HUES48 (cell line): ENCODE measurements around the gene ARAP2.

Source experiments
- H3K27ac ChIP-seq: one replicate; pipeline ENCODE4 v1.7.0; 2013; ENCODE audit warnings: low read depth, low read length, inconsistent platforms
- H3K27me3 ChIP-seq: 2 replicates; pipeline ENCODE4 v1.6.1; 2013; ENCODE audit warnings: mild to moderate bottlenecking, low read length; ENCODE audit not compliant: control insufficient read depth, insufficient read depth
- H3K36me3 ChIP-seq: 2 replicates; pipeline ENCODE4 v1.6.1; 2013; ENCODE audit warnings: low read length; ENCODE audit not compliant: control insufficient read depth, insufficient read depth
- H3K4me1 ChIP-seq: 2 replicates; pipeline ENCODE4 v1.6.1; 2013; ENCODE audit warnings: mild to moderate bottlenecking, low read length; ENCODE audit not compliant: control insufficient read depth, insufficient read depth
- H3K4me3 ChIP-seq: 2 replicates; pipeline ENCODE4 v1.5.1; 2013; ENCODE audit warnings: mild to moderate bottlenecking, low read depth, low read length
- H3K9ac ChIP-seq: 2 replicates; pipeline ENCODE4 v1.6.1; 2013; ENCODE audit warnings: mild to moderate bottlenecking, low read depth, low read length, moderate library complexity
- H3K9me3 ChIP-seq: 2 replicates; pipeline ENCODE4 v1.6.1; 2013; ENCODE audit warnings: low read length; ENCODE audit not compliant: control insufficient read depth, insufficient read depth

The ARAP2 gene

GRCh38 chr4:36260731-36261130, 16.4 kb upstream of the ARAP2 start:
- no peak overlapping the region for H3K4me3 ChIP-seq
- H3K36me3 ChIP-seq = no peaks in the 10 kb centered on the region
- H3K4me1 ChIP-seq = peaks cover 17% of the 10 kb centered on the region
- no peak overlapping the region for H3K27ac ChIP-seq
- H3K9ac ChIP-seq = no peak overlapping the region
- no peaks in the 10 kb centered on the region for H3K9me3 ChIP-seq
- H3K27me3 ChIP-seq = no peaks in the 10 kb centered on the region

GRCh38 chr4:36256398-36256891, 12.1 kb upstream of the ARAP2 start:
- H3K36me3 ChIP-seq = no peaks in the 10 kb centered on the region
- no peak overlapping the region for H3K9ac ChIP-seq
- 0 out of 2 replicates have a peak, but pooled peaks cover 3% of the 10 kb centered on the region for H3K4me1 ChIP-seq
- H3K4me3 ChIP-seq = no peak overlapping the region
- no peak overlapping the region for H3K27ac ChIP-seq
- no peaks in the 10 kb centered on the region for H3K27me3 ChIP-seq
- no peaks in the 10 kb centered on the region for H3K9me3 ChIP-seq

- Histone ChIP-seq H3K36me3 (no peaks in the 10 kb centered on the region), H3K9me3 (no peaks in the 10 kb centered on the region), H3K27ac (no peak overlapping the region), H3K4me3 (no peak overlapping the region), H3K9ac (no peak overlapping the region), H3K27me3 (no peaks in the 10 kb centered on the region), H3K4me1 (0 out of 2 replicates have a peak, but pooled peaks cover 3% of the 10 kb centered on the region)
Measured at GRCh38 chr4:36255577-36255976, 11.3 kb upstream of the ARAP2 start.

DNA sequence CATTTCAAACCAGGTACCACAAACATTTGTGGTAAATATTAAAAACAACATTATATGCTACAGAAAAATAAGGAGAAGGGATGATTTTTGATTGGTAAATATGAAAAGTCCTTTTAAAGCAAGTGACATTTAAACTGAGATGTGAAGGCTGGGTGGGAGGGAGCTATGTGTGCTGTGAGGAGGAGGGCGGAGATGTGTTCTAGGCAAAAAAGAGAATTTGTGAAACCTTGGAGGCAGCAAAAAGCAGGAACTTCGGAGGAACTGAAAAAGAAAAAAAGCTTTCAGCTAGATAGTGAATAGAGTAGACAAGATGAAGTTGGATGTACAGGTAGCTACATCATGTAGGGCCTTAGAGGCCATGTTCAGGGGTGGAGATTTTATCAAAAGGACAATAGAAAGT, 10.1 kb upstream of the ARAP2 start:
- Histone ChIP-seq H3K36me3 (no peaks in the 10 kb centered on the region), H3K9me3 (no peaks in the 10 kb centered on the region), H3K27me3 (no peaks in the 10 kb centered on the region), H3K4me1 (0 out of 2 replicates have a peak, but pooled peaks cover 3% of the 10 kb centered on the region), H3K27ac (no peak overlapping the region), H3K4me3 (no peak overlapping the region), H3K9ac (no peak overlapping the region)

GRCh38 chr4:36251983-36252382, 7.7 kb upstream of the ARAP2 start:
- Histone ChIP-seq H3K27ac (no peak overlapping the region), H3K9me3 (no peaks in the 10 kb centered on the region), H3K9ac (no peak overlapping the region), H3K4me3 (no peak overlapping the region), H3K36me3 (no peaks in the 10 kb centered on the region), H3K27me3 (no peaks in the 10 kb centered on the region), H3K4me1 (0 out of 2 replicates have a peak, but pooled peaks cover 3% of the 10 kb centered on the region)

- H3K4me3 ChIP-seq = no peak overlapping the region
- no peaks in the 10 kb centered on the region for H3K9me3 ChIP-seq
- H3K9ac ChIP-seq = no peak overlapping the region
- peaks cover 6% of the 10 kb centered on the region; the same call in 1 of the 2 replicates for H3K27me3 ChIP-seq
- no peaks in the 10 kb centered on the region for H3K4me1 ChIP-seq
- no peaks in the 10 kb centered on the region for H3K36me3 ChIP-seq
- no peak overlapping the region for H3K27ac ChIP-seq
Measured at GRCh38 chr4:36249610-36250009, 5.3 kb upstream of the ARAP2 start.

GRCh38 chr4:36243355-36244256, 708 bp downstream of the ARAP2 start:
- Histone ChIP-seq H3K4me3 (peak overlapping the region; percentile 59), H3K27me3 (peaks cover 25% of the 10 kb centered on the region), H3K36me3 (no peaks in the 10 kb centered on the region), H3K9ac (0 out of 2 replicates have a peak overlapping the region, but pooled peaks have one; percentile 20), H3K4me1 (no peaks in the 10 kb centered on the region), H3K9me3 (no peaks in the 10 kb centered on the region), H3K27ac (peak overlapping the region; percentile 48)

- Histone ChIP-seq H3K27ac (no peak overlapping the region), H3K9ac (no peak overlapping the region), H3K4me3 (no peak overlapping the region), H3K36me3 (no peaks in the 10 kb centered on the region), H3K9me3 (no peaks in the 10 kb centered on the region), H3K27me3 (peaks cover 25% of the 10 kb centered on the region), H3K4me1 (no peaks in the 10 kb centered on the region)
Measured at GRCh38 chr4:36242629-36243354, 1.5 kb downstream of the ARAP2 start.

DNA sequence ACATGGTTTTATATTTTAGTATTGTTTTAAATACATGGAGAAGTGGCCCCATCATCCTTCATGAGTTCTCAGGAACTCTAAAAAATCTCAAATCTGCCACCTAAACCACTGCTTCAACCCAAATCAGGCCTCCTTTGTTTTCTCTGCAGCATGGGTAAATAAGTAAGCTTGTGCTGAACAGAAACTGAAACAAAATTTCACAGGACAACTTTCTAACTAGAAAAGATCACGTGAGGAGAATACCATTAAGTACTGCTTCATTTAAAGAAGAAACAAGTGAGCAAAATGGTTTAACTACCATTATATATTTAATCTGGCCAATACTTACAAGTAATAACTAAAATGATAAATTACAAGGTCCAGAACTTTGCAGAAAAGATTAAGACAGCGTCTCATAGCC, 2.5 kb downstream of the ARAP2 start:
- H3K4me1 ChIP-seq = no peaks in the 10 kb centered on the region
- peaks cover 25% of the 10 kb centered on the region for H3K27me3 ChIP-seq
- H3K9ac ChIP-seq = no peak overlapping the region
- H3K36me3 ChIP-seq = no peaks in the 10 kb centered on the region
- no peak overlapping the region for H3K4me3 ChIP-seq
- no peaks in the 10 kb centered on the region for H3K9me3 ChIP-seq
- no peak overlapping the region for H3K27ac ChIP-seq

GRCh38 chr4:36237366-36238313, 6.7 kb downstream of the ARAP2 start:
- no peaks in the 10 kb centered on the region for H3K9me3 ChIP-seq
- H3K36me3 ChIP-seq = no peaks in the 10 kb centered on the region
- H3K4me1 ChIP-seq = no peaks in the 10 kb centered on the region
- peaks cover 4% of the 10 kb centered on the region for H3K27me3 ChIP-seq
- H3K9ac ChIP-seq = no peak overlapping the region
- H3K4me3 ChIP-seq = no peak overlapping the region
- no peak overlapping the region for H3K27ac ChIP-seq
